ENCODE data around the gene PAQR9.

DNA sequence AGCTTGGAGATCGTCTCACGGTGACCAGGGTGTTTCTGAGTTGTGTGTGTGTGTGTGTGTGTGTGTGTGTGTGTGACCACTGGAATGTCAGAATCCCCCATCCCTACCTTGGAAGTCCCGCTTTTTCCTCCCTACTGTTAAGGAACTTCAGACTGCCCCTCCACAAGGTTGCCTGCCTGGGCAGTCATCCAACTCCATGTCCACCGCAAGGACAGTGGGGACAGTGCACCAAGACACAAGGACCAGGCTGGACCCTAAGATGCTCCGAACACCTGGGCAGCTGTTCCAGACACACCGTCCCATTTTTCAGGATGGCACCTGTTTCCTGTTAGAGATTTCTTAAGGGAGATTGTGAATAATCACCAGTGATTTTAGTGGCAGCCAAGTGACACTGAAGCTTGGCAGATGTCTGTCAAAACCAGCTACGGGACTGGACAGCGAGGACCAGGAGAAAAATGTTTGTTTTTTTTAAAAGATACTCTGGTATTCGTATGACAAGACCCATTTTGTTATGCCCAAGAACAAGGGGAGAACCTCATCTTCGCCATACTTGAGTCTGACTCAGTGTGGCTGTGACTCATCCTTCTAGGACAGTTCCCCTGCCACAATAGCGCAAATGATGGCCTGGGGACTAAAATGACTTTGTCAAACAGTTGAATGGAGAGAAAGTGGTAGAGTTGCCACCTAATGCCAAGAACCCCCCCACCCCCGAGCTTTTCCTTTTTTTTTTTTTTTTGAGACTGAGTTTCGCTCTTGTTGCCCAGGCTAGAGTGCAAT is 15.5 kb downstream of the PAQR9 start:
- no peak for TF ChIP-seq CTCF (IDR thresholded peaks at IDR 0.05)
- no peak for TF ChIP-seq EZH2 (IDR thresholded peaks at IDR 0.05; ENCODE audit: borderline replicate concordance, insufficient read depth, low read depth, low read length, poor library complexity, severe bottlenecking)

All from B cell (primary cell).